Heart right ventricle (tissue), 16 donors: ENCODE results near the gene SLCO2B1. TPM values are rescaled to one million over a fixed set of nuclear protein-coding genes. Genes with fewer than 3 reads are reported as not detected.

Source experiments
- ATAC-seq, 8 donors: fragments of 200-7000 bp; cut with Tn5 transposase; one replicate each; pipeline ENCODE4 v1.9.1; 2020; ENCODE audit warnings: mild to moderate bottlenecking in 8 of 8, moderate library complexity in 8 of 8, moderate number of reproducible peaks in 1 of 8
- DNase-seq, 2 donors: peaks; one replicate each; pipeline ENCODE4 v3.0.0-alpha.2; 2020
- H3K27ac ChIP-seq, 10 donors: fragments of 200-600 bp; sonication (generic) in 2 of 10; one replicate each; pipeline versions ENCODE4 v1.5.0 to v1.8.0; 2020 to 2022; ENCODE audit warnings: mild to moderate bottlenecking in 3 of 10
- H3K27me3 ChIP-seq, 7 donors: fragments of 200-600 bp; one replicate each; pipeline ENCODE4 v1.8.0; 2021 to 2022; ENCODE audit warnings: mild to moderate bottlenecking in 2 of 7
- H3K36me3 ChIP-seq, 9 donors: fragments of 200-600 bp; sonication (generic) in 1 of 9; one replicate each; pipeline versions ENCODE4 v1.5.0 to v1.8.0; 2020 to 2022; ENCODE audit warnings: mild to moderate bottlenecking in 2 of 9
- H3K4me1 ChIP-seq, 9 donors: fragments of 200-600 bp; sonication (generic) in 1 of 9; one replicate each; pipeline versions ENCODE4 v1.5.0 to v1.8.0; 2020 to 2022; ENCODE audit warnings: mild to moderate bottlenecking in 4 of 9
- H3K4me3 ChIP-seq, 10 donors: fragments of 200-600 bp; sonication (generic) in 2 of 10; one replicate each; pipeline versions ENCODE4 v1.5.0 to v1.8.0; 2020 to 2022; ENCODE audit warnings: mild to moderate bottlenecking in 7 of 10, moderate library complexity in 2 of 10
- H3K9me3 ChIP-seq, 11 donors: fragments of 200-600 bp in 10 of 11; sonication (generic) in 2 of 11; one replicate each; pipeline versions ENCODE4 v1.5.0 to v1.8.0; 2013 to 2022; ENCODE audit warnings: mild to moderate bottlenecking in 2 of 11, control low read depth in 1 of 11, moderate library complexity in 1 of 11
- CTCF ChIP-seq, 9 donors: fragments of 200-600 bp; sonication (generic) in 2 of 9; IDR thresholded peaks; one replicate each; pipeline versions ENCODE4 v1.5.0 to v1.8.0; 2021 to 2022; ENCODE audit warnings: antibody characterized with exemption in 9 of 9, mild to moderate bottlenecking in 5 of 9, moderate library complexity in 1 of 9
- WGBS, 2 donors: extraction: QIAGEN DNeasy Blood & Tissue Kit; methylation state at CpG; one replicate each; pipeline ENCODE4 v1.1.7; 2013; ENCODE audit warnings: inconsistent platforms in 1 of 2; 5-methylcytosine and 5-hydroxymethylcytosine counted together
- intact Hi-C, 10 donors: fragments of 100-400 bp; cut with DNase I; formaldehyde crosslinking; loops; one replicate each; pipeline versions ENCODE4 v1.11.1 to v1.14.2; 2022
- polyA plus RNA-seq, 2 donors: library from polyadenylated mRNA; stranded (reverse); fragments of 200-250 nt; gene quantifications; one replicate each; pipeline ENCODE4 v1.2.3, GENCODE V29; 2013
- total RNA-seq, 10 donors: library from RNA; stranded (reverse); fragmentation: NEBNext Ultra II Directional in 3 of 10; extraction: Animal tissue kit (Norgen Biotek cat#: 25700) in 3 of 10; gene quantifications; one replicate each; pipeline versions ENCODE4 v1.2.1 to v1.2.4, GENCODE V29; 2021 to 2023
- donor health status: Arrhythmogenic right ventricular cardiomyopathy.
- donor health status: ischemic (EF 13 %, LVEDD 7.1; RV severe dilation, severe dysfunction).
- donor health status: healthy with polysubstance abuse.
- donor health status: DM: no; HTN: yes; CAD: no.
- donor health status: DM: no; HTN: no; CAD: no.
- donor health status: ischemic (EF 25% LVEDD 6.9; RV normal size, moderate dysfunction).
- donor health status: ischemic (EF 25% LVEDD 5.7; RV mildly dilated, moderate dysfunction).
- donor health status: healthy.
- donor health status: DM: yes; HTN: yes; CAD: no.
- donor health status: Ischemic cardiomyopathy.
- donor health status: ischemic (EF 35%, LVEDD 5.7; RV mildly dilated, moderate dysfunction).
- donor health status: nonischemic (EF 11% LVEDD 7.7; RV severe dilation, severe dysfunction).
- donor health status: DM: yes; HTN: yes; CAD: no.
- donor health status: PGD.
- donor health status: ischemic (EF 29% LVEDD 5.4; RV normal size, mild dysfunction).
- donor health status: nonischemic (EF 23%, LVEDD 6.1; RV moderate dilation, normal function).

The SLCO2B1 gene
- total and polyA plus RNA-seq, 12 donors, result 5.2 to 69.0 (median 16.9) TPM

- 78 to 82% methylated on average over 5 of the region's 5 CpGs for WGBS, 2 donors
- Histone ChIP-seq H3K27ac (no peak overlapping the region), H3K27me3 (peaks cover 10 to 57% (median 35%) of the 10 kb centered on the region in 7 donors), H3K4me3 (no peak overlapping the region), H3K9me3 (no peaks in the 10 kb centered on the region), H3K36me3 (no peaks in the 10 kb centered on the region), H3K4me1 (peaks cover 0 to 8% (median 4%) of the 10 kb centered on the region in 9 donors)
- intact Hi-C loops, result loop anchor here in 9 of 10 donors (5.0 to 10.0 kb wide), 8 partner anchors 38 to 321 kb away; no protein-coding TSS in a partner anchor
- no peak for TF ChIP-seq CTCF (IDR thresholded peaks at IDR 0.05)
- ATAC-seq, result no peak
- no peak for DNase-seq
These were observed 94.6 kb downstream of the SLCO2B1 start for GRCh38 chr11:75245356-75246005.

- 78 to 82% methylated on average over 7 of the region's 7 CpGs for WGBS, 2 donors
- H3K4me1 ChIP-seq, result peaks cover 0 to 6% (median 0%) of the 10 kb centered on the region in 9 donors
- ATAC-seq (no peak), DNase-seq (no peak)
- H3K27ac ChIP-seq, result no peak overlapping the region
- H3K36me3 ChIP-seq, result no peaks in the 10 kb centered on the region
- intact Hi-C loops, result loop anchor here in 9 of 10 donors (5.0 to 10.0 kb wide), 8 partner anchors 39 to 321 kb away; no protein-coding TSS in a partner anchor
- no peak for TF ChIP-seq CTCF (IDR thresholded peaks at IDR 0.05)
- H3K4me3 ChIP-seq, result no peak overlapping the region
- H3K9me3 ChIP-seq, result no peaks in the 10 kb centered on the region
- H3K27me3 ChIP-seq, result peaks cover 6 to 54% (median 33%) of the 10 kb centered on the region in 7 donors
These were observed 95.2 kb downstream of the SLCO2B1 start for GRCh38 chr11:75246006-75246670.

GRCh38 chr11:75246671-75247350 is 95.9 kb downstream of the SLCO2B1 start:
- H3K4me3 ChIP-seq, result no peak overlapping the region
- no peaks in the 10 kb centered on the region for H3K9me3 ChIP-seq
- H3K27me3 ChIP-seq, result peaks cover 4 to 52% (median 33%) of the 10 kb centered on the region in 7 donors
- DNase-seq (no peak), ATAC-seq (no peak)
- TF ChIP-seq CTCF (IDR thresholded peaks at IDR 0.05), result no peak
- peaks cover 0 to 6% (median 0%) of the 10 kb centered on the region in 9 donors for H3K4me1 ChIP-seq
- intact Hi-C loops, result loop anchor here in 9 of 10 donors (1.0 to 10.0 kb wide), 9 partner anchors 40 to 322 kb away; no protein-coding TSS in a partner anchor
- 75 to 78% methylated on average over 11 of the region's 11 CpGs for WGBS, 2 donors
- no peak overlapping the region for H3K27ac ChIP-seq
- H3K36me3 ChIP-seq, result no peaks in the 10 kb centered on the region

- Histone ChIP-seq H3K9me3 (peaks cover 0 to 19% (median 0%) of the 10 kb centered on the region in 11 donors), H3K4me1 (peaks cover 0 to 3% (median 0%) of the 10 kb centered on the region in 9 donors), H3K27ac (no peak overlapping the region), H3K4me3 (no peak overlapping the region), H3K27me3 (peaks cover 0 to 31% (median 17%) of the 10 kb centered on the region in 7 donors), H3K36me3 (no peaks in the 10 kb centered on the region)
- 37 to 39% methylated on average over 11 of the region's 11 CpGs for WGBS, 2 donors
- peak in 4 of 9 donors; percentile 1 to 37 (median 14) for TF ChIP-seq CTCF (IDR thresholded peaks at IDR 0.05)
- ATAC-seq (no peak), DNase-seq (no peak)
- intact Hi-C loops, result loop anchor here (1.0 to 10.0 kb wide), 15 partner anchors 42 to 324 kb away; no protein-coding TSS in a partner anchor
These were observed 98.0 kb downstream of the SLCO2B1 start for GRCh38 chr11:75248924-75249256.
